Gastroesophageal sphincter (tissue), 4 donors: ENCODE measurements around the gene POLR3A. TPM values are rescaled to one million over a fixed set of nuclear protein-coding genes. Genes with fewer than 3 reads are reported as not detected.
A peak's percentile ranks its signal among the peaks of the same experiment; 100 is the strongest.

ENCODE experiments used
- ATAC-seq: fragments of 150-250 bp; one replicate; pipeline ENCODE4 v1.9.1; 2016; ENCODE audit warnings: mild to moderate bottlenecking, moderate library complexity
- H3K27ac ChIP-seq, 4 donors: fragments of 200-600 bp; sonication (generic) in 3 of 4; 1 replicate in 3 of 4; 2 replicates in 1 of 4; pipeline ENCODE4 v1.5.1; 2016 to 2019
- H3K27me3 ChIP-seq: fragments of 200-600 bp; sonication (generic); one replicate; pipeline ENCODE4 v1.5.1; 2019
- H3K36me3 ChIP-seq, 2 donors: fragments of 200-600 bp; sonication (generic); one replicate each; pipeline ENCODE4 v1.5.1; 2019; ENCODE audit warnings: control low read depth in 1 of 2
- H3K4me1 ChIP-seq, 3 donors: fragments of 200-600 bp; sonication (generic); 1 replicate in 2 of 3; 2 replicates in 1 of 3; pipeline ENCODE4 v1.5.1; 2016 to 2019; ENCODE audit warnings: control low read depth in 2 of 3
- H3K4me3 ChIP-seq, 2 donors: fragments of 200-600 bp; sonication (generic); one replicate each; pipeline ENCODE4 v1.5.1; 2019; ENCODE audit warnings: mild to moderate bottlenecking in 1 of 2, moderate library complexity in 1 of 2
- H3K9me3 ChIP-seq, 3 donors: fragments of 200-600 bp; sonication (generic); one replicate each; pipeline ENCODE4 v1.5.1; 2017 to 2019; ENCODE audit warnings: control low read depth in 2 of 3
- EP300 ChIP-seq: sonication (generic); formaldehyde crosslinking; IDR thresholded peaks from one replicate; pipeline ENCODE4 v1.6.1; 2017; ENCODE audit warnings: antibody characterized with exemption, mild to moderate bottlenecking
- POLR2A ChIP-seq, 2 donors: fragments of 450-650 bp; IDR thresholded peaks; one replicate each; pipeline ENCODE4 v1.6.1; 2017; ENCODE audit warnings: antibody characterized with exemption in 2 of 2, mild to moderate bottlenecking in 2 of 2, moderate library complexity in 1 of 2
- POLR2AphosphoS5 ChIP-seq: sonication (generic); formaldehyde crosslinking; IDR thresholded peaks from one replicate; pipeline ENCODE4 v1.6.1; 2017; ENCODE audit warnings: antibody characterized with exemption
- WGBS, 2 donors: methylation state at CpG; one replicate each; pipeline ENCODE4 v1.1.5; 2018; ENCODE audit warnings: low coverage in 1 of 2; 5-methylcytosine and 5-hydroxymethylcytosine counted together
- total RNA-seq, 4 donors: library from RNA; depleted of rRNA; stranded (reverse); fragments of >200 nt; gene quantifications; one replicate each; pipeline ENCODE4 v1.1.0, GENCODE V29; 2016
- TF ChIP-seq, protein P1 (sequence below), 4 experiments: fragments of 200-600 bp in 2 of 4; fragments of 450-650 bp in 2 of 4; sonication (generic) in 1 of 4; IDR thresholded peaks; one replicate each; pipeline ENCODE4 v1.5.1; 2017 to 2019; ENCODE audit warnings: antibody characterized with exemption in 4 of 4, mild to moderate bottlenecking in 2 of 4, moderate library complexity in 2 of 4

The POLR3A gene
- total RNA-seq, 4 donors from 2014 or later, result 10.0 to 13.5 (median 12.0) TPM

DNA sequence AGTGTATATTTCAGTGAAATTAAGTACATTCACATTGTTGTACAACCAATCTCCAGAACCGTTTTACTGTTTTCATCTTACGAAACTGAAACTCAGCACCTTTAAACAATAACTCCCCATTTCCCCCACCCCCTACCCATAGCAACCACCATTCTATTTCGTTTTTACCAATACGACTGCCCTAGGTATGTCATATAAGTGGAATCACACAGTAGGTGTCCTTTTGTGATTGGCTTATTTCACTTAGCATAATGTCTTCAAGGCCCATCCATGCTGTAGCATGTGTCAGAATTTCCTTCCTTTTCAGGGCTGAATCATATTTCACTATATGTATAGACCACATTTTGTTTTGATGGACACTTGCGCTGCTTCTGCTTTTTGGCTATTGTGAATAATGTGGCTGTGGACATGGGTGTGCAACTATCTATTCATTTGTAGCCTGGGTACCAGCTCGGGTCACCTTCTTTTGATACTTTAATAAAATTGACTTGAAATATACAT lies 68.4 kb downstream of the POLR3A start:
- H3K27ac ChIP-seq, result no peak overlapping the region
- H3K4me1 ChIP-seq, result peaks cover 0 to 36% (median 0%) of the 10 kb centered on the region in 3 donors
- 82 to 98% methylated on average over 5 of the region's 6 CpGs for WGBS, 2 donors
- no peak overlapping the region for H3K4me3 ChIP-seq
- no peaks in the 10 kb centered on the region for H3K27me3 ChIP-seq
- no peak for ATAC-seq
- no peaks in the 10 kb centered on the region for H3K36me3 ChIP-seq
- H3K9me3 ChIP-seq, result no peaks in the 10 kb centered on the region
- TF ChIP-seq POLR2AphosphoS5 (no peak), POLR2A (IDR thresholded peaks at IDR 0.05) (no peak), EP300 (no peak)

GRCh38 chr10:77959887-77960455 lies 69.3 kb downstream of the POLR3A start:
- no peaks in the 10 kb centered on the region for H3K9me3 ChIP-seq
- WGBS, 2 donors, result 22 to 79% methylated on average over 7 to 8 of the region's 8 CpGs
- H3K27me3 ChIP-seq, result no peaks in the 10 kb centered on the region
- H3K4me1 ChIP-seq, result peaks cover 0 to 36% (median 0%) of the 10 kb centered on the region in 3 donors
- peak overlapping the region; percentile 27 to 75 (median 70) for H3K27ac ChIP-seq
- TF ChIP-seq POLR2AphosphoS5, result no peak
- no peak for TF ChIP-seq EP300
- no peak for TF ChIP-seq POLR2A (IDR thresholded peaks at IDR 0.05)
- TF ChIP-seq, protein P1, sequence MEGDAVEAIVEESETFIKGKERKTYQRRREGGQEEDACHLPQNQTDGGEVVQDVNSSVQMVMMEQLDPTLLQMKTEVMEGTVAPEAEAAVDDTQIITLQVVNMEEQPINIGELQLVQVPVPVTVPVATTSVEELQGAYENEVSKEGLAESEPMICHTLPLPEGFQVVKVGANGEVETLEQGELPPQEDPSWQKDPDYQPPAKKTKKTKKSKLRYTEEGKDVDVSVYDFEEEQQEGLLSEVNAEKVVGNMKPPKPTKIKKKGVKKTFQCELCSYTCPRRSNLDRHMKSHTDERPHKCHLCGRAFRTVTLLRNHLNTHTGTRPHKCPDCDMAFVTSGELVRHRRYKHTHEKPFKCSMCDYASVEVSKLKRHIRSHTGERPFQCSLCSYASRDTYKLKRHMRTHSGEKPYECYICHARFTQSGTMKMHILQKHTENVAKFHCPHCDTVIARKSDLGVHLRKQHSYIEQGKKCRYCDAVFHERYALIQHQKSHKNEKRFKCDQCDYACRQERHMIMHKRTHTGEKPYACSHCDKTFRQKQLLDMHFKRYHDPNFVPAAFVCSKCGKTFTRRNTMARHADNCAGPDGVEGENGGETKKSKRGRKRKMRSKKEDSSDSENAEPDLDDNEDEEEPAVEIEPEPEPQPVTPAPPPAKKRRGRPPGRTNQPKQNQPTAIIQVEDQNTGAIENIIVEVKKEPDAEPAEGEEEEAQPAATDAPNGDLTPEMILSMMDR (IDR thresholded peaks at IDR 0.05), result peak in 2 of 4 experiments; percentile 25 to 31
- peak; percentile 38 for ATAC-seq
- H3K4me3 ChIP-seq, result no peak overlapping the region
- H3K36me3 ChIP-seq, result no peaks in the 10 kb centered on the region

DNA sequence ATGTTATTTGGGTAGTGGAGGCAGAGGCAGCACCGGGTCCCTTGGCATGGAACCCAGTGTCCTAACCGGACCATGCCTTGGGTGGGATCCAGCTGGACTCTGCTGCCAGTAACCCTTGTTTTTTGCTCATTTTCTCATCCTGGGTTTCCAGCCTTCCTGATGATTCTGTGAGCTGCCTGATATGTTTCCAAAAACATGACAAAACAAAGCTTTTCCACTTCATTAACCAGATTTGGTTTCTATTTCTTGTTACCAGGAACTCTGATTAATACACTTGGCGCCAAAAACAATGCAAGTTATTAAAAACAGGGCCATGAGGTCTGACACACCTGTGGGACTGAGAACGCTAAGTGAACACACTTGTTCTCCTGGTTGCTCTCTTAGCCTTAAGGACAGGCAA lies 69.9 kb downstream of the POLR3A start:
- peak; percentile 77 for TF ChIP-seq POLR2AphosphoS5
- TF ChIP-seq EP300, result no peak
- 12 to 23% methylated on average over 2 to 4 of the region's 4 CpGs for WGBS, 2 donors
- Histone ChIP-seq H3K27me3 (no peaks in the 10 kb centered on the region), H3K27ac (peak overlapping the region; percentile 27 to 75 (median 70)), H3K36me3 (no peaks in the 10 kb centered on the region), H3K4me3 (no peak overlapping the region), H3K9me3 (no peaks in the 10 kb centered on the region), H3K4me1 (peaks cover 0 to 36% (median 0%) of the 10 kb centered on the region in 3 donors)
- ATAC-seq, result peak; percentile 59

GRCh38 chr10:77955136-77955535 lies 74.2 kb downstream of the POLR3A start:
- Histone ChIP-seq H3K27me3 (no peaks in the 10 kb centered on the region), H3K36me3 (no peaks in the 10 kb centered on the region), H3K27ac (no peak overlapping the region), H3K4me1 (peaks cover 0 to 20% (median 0%) of the 10 kb centered on the region in 3 donors), H3K9me3 (peaks cover 0 to 31% (median 0%) of the 10 kb centered on the region in 3 donors), H3K4me3 (no peak overlapping the region)
- no peak for ATAC-seq
- TF ChIP-seq POLR2AphosphoS5, result no peak
- TF ChIP-seq, protein P1 (IDR thresholded peaks at IDR 0.05), result no peak
- no peak for TF ChIP-seq EP300
- 80 to 100% methylated on average over 1 of the region's 1 CpG for WGBS, 2 donors

GRCh38 chr10:77949167-77949566 lies 80.1 kb downstream of the POLR3A start:
- 39% methylated on average over 7 of the region's 7 CpGs; no CpG with 5 or more reads in 1 of the 2 donors for WGBS, 2 donors
- Histone ChIP-seq H3K4me3 (no peak overlapping the region), H3K4me1 (peaks cover 0 to 4% (median 0%) of the 10 kb centered on the region in 3 donors), H3K27me3 (no peaks in the 10 kb centered on the region), H3K36me3 (no peaks in the 10 kb centered on the region), H3K9me3 (peaks cover 0 to 36% (median 0%) of the 10 kb centered on the region in 3 donors), H3K27ac (peak overlapping the region in 1 of 4 donors; percentile 7)
- no peak for TF ChIP-seq POLR2A (IDR thresholded peaks at IDR 0.05)
- no peak for TF ChIP-seq POLR2AphosphoS5
- no peak for TF ChIP-seq EP300
- TF ChIP-seq, protein P1 (IDR thresholded peaks at IDR 0.05), result no peak
- peak; percentile 55 for ATAC-seq

- H3K36me3 ChIP-seq, result no peaks in the 10 kb centered on the region
- peaks cover 0 to 15% (median 0%) of the 10 kb centered on the region in 3 donors for H3K9me3 ChIP-seq
- ATAC-seq, result no peak
- H3K4me3 ChIP-seq, result no peak overlapping the region
- H3K27ac ChIP-seq, result no peak overlapping the region
- TF ChIP-seq POLR2A (IDR thresholded peaks at IDR 0.05) (no peak), EP300 (no peak), POLR2AphosphoS5 (no peak)
- TF ChIP-seq, protein P1 (IDR thresholded peaks at IDR 0.05), result no peak
- peaks cover 0 to 20% (median 0%) of the 10 kb centered on the region in 3 donors for H3K4me1 ChIP-seq
- 21 to 49% methylated on average over 1 to 2 of the region's 2 CpGs for WGBS, 2 donors
- H3K27me3 ChIP-seq, result no peaks in the 10 kb centered on the region
These were observed 83.2 kb downstream of the POLR3A start for GRCh38 chr10:77946084-77946483.
